HEK293 (cell line): ENCODE results near the gene PANK4.

Source experiments
- CTCF ChIA-PET: fragments of 350-600 bp; formaldehyde crosslinking; extraction: SDS; loops from one replicate; lab custom pipeline; 2021; ENCODE audit warnings: antibody characterized with exemption; lab: Yijun Ruan, JAX
- POLR2A ChIA-PET: fragments of 300-600 bp; formaldehyde crosslinking; extraction: SDS; loops from one replicate; lab custom pipeline; 2020; ENCODE audit warnings: antibody characterized with exemption, inconsistent platforms; lab: Yijun Ruan, JAX
- H3K27ac ChIP-seq: fragments of 200-500 bp; sonication (Bioruptor generic); 2 replicates; pipeline ENCODE4 v1.5.1; 2014; ENCODE audit warnings: low read depth, low read length, control low read depth, inconsistent platforms; ENCODE audit errors: extremely low read depth
- H3K36me3 ChIP-seq, 2 experiments: fragments of 200-500 bp in 1 of 2; sonication (Bioruptor generic) in 1 of 2; 1 replicate in 1 of 2; 2 replicates in 1 of 2; pipeline ENCODE4 v1.5.1; 2014 to 2017; ENCODE audit warnings: inconsistent platforms in 2 of 2, low read length in 2 of 2; ENCODE audit not compliant: control insufficient read depth in 2 of 2, insufficient read depth in 1 of 2
- H3K4me1 ChIP-seq: fragments of 200-500 bp; sonication (Bioruptor generic); 2 replicates; pipeline ENCODE4 v1.5.1; 2014; ENCODE audit warnings: mild to moderate bottlenecking, low read length, inconsistent platforms; ENCODE audit not compliant: control insufficient read depth, insufficient read depth
- H3K4me3 ChIP-seq: 2 replicates; pipeline ENCODE4 v1.5.1; 2011; ENCODE audit warnings: low read depth, mild to moderate bottlenecking, control low read depth, low read length, moderate library complexity
- H3K9me3 ChIP-seq: fragments of 200-500 bp; sonication (Bioruptor generic); 2 replicates; pipeline ENCODE4 v1.5.1; 2014; ENCODE audit warnings: low read depth, low read length, inconsistent platforms; ENCODE audit not compliant: control insufficient read depth, insufficient read depth
- FEZF1 ChIP-seq: fragments of 450-650 bp; formaldehyde crosslinking; IDR thresholded peaks from 2 replicates; pipeline ENCODE4 v1.5.1; 2016; ENCODE audit warnings: missing biosample characterization, missing genetic modification characterization
- GLIS2 ChIP-seq: fragments of 450-650 bp; formaldehyde crosslinking; IDR thresholded peaks from 2 replicates; pipeline ENCODE4 v1.5.1; 2016; ENCODE audit warnings: missing biosample characterization, missing genetic modification characterization
- WT1 ChIP-seq: fragments of 450-650 bp; formaldehyde crosslinking; IDR thresholded peaks from 2 replicates; pipeline ENCODE4 v1.5.1; 2016; ENCODE audit warnings: missing biosample characterization, missing genetic modification characterization
- ZNF146 ChIP-seq: fragments of 450-650 bp; formaldehyde crosslinking; IDR thresholded peaks from 2 replicates; pipeline ENCODE4 v1.5.1; 2016; ENCODE audit warnings: missing biosample characterization, missing genetic modification characterization
- ZNF211 ChIP-seq: fragments of 450-650 bp; formaldehyde crosslinking; IDR thresholded peaks from 2 replicates; pipeline ENCODE4 v1.5.1; 2016; ENCODE audit warnings: low read depth, missing biosample characterization, missing genetic modification characterization
- ZNF248 ChIP-seq: fragments of 450-650 bp; formaldehyde crosslinking; IDR thresholded peaks from 2 replicates; pipeline ENCODE4 v1.5.1; 2017; ENCODE audit warnings: missing biosample characterization, missing genetic modification characterization
- ZNF311 ChIP-seq: fragments of 450-650 bp; formaldehyde crosslinking; IDR thresholded peaks from 2 replicates; pipeline ENCODE4 v1.5.1; 2017; ENCODE audit warnings: missing biosample characterization, missing genetic modification characterization, borderline replicate concordance
- ZNF366 ChIP-seq: fragments of 450-650 bp; formaldehyde crosslinking; conservative IDR thresholded peaks from 2 replicates; pipeline ENCODE4 v1.5.1; 2016; ENCODE audit warnings: missing biosample characterization, missing genetic modification characterization
- ZNF518A ChIP-seq: fragments of 450-650 bp; formaldehyde crosslinking; conservative IDR thresholded peaks from 2 replicates; pipeline ENCODE4 v1.5.1; 2016; ENCODE audit warnings: low read depth, missing biosample characterization, missing genetic modification characterization
- ZNF580 ChIP-seq: fragments of 450-650 bp; formaldehyde crosslinking; IDR thresholded peaks from 2 replicates; pipeline ENCODE4 v1.5.1; 2016; ENCODE audit warnings: missing biosample characterization, missing genetic modification characterization
- ZNF596 ChIP-seq: fragments of 450-650 bp; IDR thresholded peaks from 2 replicates; pipeline ENCODE4 v1.5.0; 2018; ENCODE audit warnings: missing biosample characterization, mild to moderate bottlenecking, missing genetic modification characterization, moderate library complexity
- ZNF645 ChIP-seq: fragments of 450-650 bp; formaldehyde crosslinking; IDR thresholded peaks from 2 replicates; pipeline ENCODE4; 2016; ENCODE audit warnings: missing biosample characterization, missing genetic modification characterization
- ZNF660 ChIP-seq: fragments of 450-650 bp; IDR thresholded peaks from 2 replicates; pipeline ENCODE4 v1.5.1; 2018; ENCODE audit warnings: missing biosample characterization, mild to moderate bottlenecking, missing genetic modification characterization
- ZNF785 ChIP-seq: fragments of 450-650 bp; formaldehyde crosslinking; IDR thresholded peaks from 2 replicates; pipeline ENCODE4 v1.5.1; 2016; ENCODE audit warnings: missing biosample characterization, missing genetic modification characterization
- ZXDB ChIP-seq: fragments of 450-650 bp; formaldehyde crosslinking; IDR thresholded peaks from 2 replicates; pipeline ENCODE4 v1.5.1; 2016; ENCODE audit warnings: missing biosample characterization, missing genetic modification characterization
- TF ChIP-seq, protein P1 (sequence below): fragments of 450-650 bp; formaldehyde crosslinking; IDR thresholded peaks from 2 replicates; pipeline ENCODE4 v1.5.1; 2016; ENCODE audit warnings: missing biosample characterization, missing genetic modification characterization, borderline replicate concordance

The PANK4 gene

DNA sequence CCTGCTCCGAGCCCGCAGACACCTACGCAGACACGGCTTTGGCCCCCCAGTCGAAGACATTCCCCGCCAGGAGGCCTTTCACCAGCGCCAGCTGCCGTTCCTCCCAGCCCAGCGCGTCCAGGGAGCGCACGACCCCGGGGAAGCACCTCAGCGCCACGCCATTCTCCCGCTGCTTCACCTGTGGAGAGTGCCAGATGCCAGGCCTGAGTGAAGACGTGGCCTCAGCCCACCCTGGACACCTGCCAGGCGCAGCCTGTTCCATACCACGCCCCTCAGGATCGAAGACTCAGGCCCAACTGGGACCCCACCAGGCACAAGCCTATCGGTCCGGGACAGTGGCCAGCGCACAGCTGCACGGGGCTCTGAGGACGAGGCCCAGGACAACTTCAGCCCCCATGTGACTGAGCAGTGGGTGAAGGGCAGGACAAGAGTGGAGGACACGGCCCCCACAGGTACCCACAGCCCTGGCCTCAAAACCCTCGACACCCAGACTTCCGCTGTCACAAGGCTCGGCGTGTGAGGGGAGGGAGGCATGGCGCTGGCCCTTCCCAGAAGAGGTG lies 13.5 kb downstream of the PANK4 start:
- H3K36me3 ChIP-seq, result peaks cover 0 to 95% of the 10 kb centered on the region in 2 experiments; a peak in 2 of 3 replicates
- ChIA-PET CTCF (no interaction called here), POLR2A (no interaction called here)
- no peak overlapping the region for H3K4me3 ChIP-seq
- no peaks in the 10 kb centered on the region for H3K9me3 ChIP-seq
- H3K4me1 ChIP-seq, result no peaks in the 10 kb centered on the region
- TF ChIP-seq ZNF596, result no peak
- H3K27ac ChIP-seq, result no peak overlapping the region

- no peak overlapping the region for H3K27ac ChIP-seq
- H3K4me1 ChIP-seq, result no peaks in the 10 kb centered on the region
- no peak for TF ChIP-seq ZNF660 (tag by site-specific recombination)
- no peak for TF ChIP-seq ZNF311 (tag by site-specific recombination)
- no peak for TF ChIP-seq ZNF211 (tag by site-specific recombination)
- no peak for TF ChIP-seq ZNF580 (tag by site-specific recombination)
- no peak for TF ChIP-seq ZXDB (tag by site-specific recombination)
- no peak for TF ChIP-seq GLIS2 (tag by site-specific recombination)
- no peak for TF ChIP-seq ZNF518A
- no peak for TF ChIP-seq WT1 (tag by site-specific recombination)
- no peak for TF ChIP-seq ZNF366 (tag by site-specific recombination)
- no peak for TF ChIP-seq ZNF146
- no peak for TF ChIP-seq FEZF1 (tag by site-specific recombination)
- TF ChIP-seq ZNF248 (tag by site-specific recombination), result no peak
- TF ChIP-seq, protein P1, sequence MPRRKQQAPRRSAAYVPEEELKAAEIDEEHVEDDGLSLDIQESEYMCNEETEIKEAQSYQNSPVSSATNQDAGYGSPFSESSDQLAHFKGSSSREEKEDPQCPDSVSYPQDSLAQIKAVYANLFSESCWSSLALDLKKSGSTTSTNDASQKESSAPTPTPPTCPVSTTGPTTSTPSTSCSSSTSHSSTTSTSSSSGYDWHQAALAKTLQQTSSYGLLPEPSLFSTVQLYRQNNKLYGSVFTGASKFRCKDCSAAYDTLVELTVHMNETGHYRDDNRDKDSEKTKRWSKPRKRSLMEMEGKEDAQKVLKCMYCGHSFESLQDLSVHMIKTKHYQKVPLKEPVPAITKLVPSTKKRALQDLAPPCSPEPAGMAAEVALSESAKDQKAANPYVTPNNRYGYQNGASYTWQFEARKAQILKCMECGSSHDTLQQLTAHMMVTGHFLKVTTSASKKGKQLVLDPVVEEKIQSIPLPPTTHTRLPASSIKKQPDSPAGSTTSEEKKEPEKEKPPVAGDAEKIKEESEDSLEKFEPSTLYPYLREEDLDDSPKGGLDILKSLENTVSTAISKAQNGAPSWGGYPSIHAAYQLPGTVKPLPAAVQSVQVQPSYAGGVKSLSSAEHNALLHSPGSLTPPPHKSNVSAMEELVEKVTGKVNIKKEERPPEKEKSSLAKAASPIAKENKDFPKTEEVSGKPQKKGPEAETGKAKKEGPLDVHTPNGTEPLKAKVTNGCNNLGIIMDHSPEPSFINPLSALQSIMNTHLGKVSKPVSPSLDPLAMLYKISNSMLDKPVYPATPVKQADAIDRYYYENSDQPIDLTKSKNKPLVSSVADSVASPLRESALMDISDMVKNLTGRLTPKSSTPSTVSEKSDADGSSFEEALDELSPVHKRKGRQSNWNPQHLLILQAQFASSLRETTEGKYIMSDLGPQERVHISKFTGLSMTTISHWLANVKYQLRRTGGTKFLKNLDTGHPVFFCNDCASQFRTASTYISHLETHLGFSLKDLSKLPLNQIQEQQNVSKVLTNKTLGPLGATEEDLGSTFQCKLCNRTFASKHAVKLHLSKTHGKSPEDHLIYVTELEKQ, result no peak
- no peak for TF ChIP-seq ZNF785 (tag by site-specific recombination)
- TF ChIP-seq ZNF645 (tag by site-specific recombination), result no peak
- peaks cover 0 to 84% of the 10 kb centered on the region in 2 experiments; a peak in 1 of 3 replicates for H3K36me3 ChIP-seq
- no peak overlapping the region for H3K4me3 ChIP-seq
- CTCF ChIA-PET, result no interaction called here
- no peaks in the 10 kb centered on the region for H3K9me3 ChIP-seq
- POLR2A ChIA-PET, result no interaction called here
Observed at GRCh38 chr1:2510366-2511155, 15.8 kb downstream of the PANK4 start.
